HG03108 (cell line): ENCODE data around the gene GALNT11.
"Not testable (repeated sequence)": the region's sequence is repeated elsewhere in the genome, so short reads cannot be mapped to it uniquely, and the experiment has no call there.

Experiments used
- ATAC-seq: cut with Tn5 transposase; IDR thresholded peaks from one replicate; pipeline ENCODE4 v1.9.1; 2021; ENCODE audit warnings: moderate library complexity; ENCODE audit not compliant: unreplicated experiment

Gene GALNT11

DNA sequence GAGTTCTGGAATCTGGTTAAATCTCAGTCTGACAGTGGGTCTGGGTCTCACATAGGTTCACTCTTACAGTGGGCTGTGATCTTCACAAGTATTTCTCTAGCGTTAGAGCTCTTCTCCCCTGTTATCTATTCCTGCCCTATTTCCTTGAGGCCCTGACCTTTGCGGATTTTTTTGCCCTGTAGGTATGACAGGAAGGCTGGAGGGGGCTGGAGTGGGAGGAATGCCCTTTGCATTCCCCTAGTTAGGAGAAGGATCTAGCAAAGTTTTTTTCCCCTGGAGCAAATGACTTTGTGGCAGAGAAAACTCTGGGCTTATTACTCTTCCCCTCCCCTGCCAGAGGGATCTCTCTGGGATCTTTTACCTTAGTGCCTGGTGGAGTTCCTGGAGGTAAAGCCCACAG lies 49.2 kb downstream of the GALNT11 start:
- no peak for ATAC-seq

DNA sequence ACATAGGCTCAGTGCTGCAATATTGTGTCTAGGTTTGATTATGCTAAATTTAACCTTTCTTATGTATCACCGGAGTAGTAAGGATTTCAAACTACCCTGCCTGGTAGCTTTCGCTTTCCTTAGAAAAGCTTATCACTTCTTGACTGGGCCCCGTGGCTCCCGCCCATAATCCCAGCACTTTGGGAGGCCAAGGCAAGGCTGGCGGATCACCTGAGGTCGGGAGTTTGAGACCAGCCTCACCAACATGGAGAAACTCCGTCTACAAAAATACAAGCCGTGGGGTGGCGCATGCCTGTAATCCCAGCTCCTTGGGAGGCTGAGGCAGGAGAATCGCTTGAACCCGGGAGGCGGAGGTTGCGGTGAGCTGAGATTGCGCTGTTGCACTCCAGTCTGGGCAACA lies 49.9 kb downstream of the GALNT11 start:
- not testable (repeated sequence) for ATAC-seq

DNA sequence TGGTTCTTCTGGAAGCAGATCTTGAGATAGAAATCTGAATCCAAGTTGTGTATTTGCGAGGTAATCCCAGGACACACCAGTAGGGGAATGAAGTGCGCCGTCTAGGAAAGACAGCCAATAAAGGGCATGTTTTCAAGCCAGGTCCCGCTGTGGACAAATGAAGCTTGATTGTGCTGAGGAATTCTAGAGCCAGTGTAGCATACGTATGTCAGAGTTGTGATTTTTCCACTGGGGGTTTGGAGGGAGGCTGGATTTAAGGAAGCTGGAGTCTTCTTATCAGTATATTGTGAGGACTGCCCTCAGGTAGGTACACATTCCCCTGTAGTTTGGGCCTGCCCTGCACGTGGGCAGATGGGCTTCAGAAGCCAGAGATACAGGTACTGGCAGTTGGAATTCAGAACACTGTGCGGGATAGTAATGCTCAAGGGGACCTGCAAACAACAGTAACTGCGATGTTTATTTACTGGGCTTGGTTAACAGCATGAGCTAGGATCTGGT lies 50.9 kb downstream of the GALNT11 start:
- no peak for ATAC-seq

DNA sequence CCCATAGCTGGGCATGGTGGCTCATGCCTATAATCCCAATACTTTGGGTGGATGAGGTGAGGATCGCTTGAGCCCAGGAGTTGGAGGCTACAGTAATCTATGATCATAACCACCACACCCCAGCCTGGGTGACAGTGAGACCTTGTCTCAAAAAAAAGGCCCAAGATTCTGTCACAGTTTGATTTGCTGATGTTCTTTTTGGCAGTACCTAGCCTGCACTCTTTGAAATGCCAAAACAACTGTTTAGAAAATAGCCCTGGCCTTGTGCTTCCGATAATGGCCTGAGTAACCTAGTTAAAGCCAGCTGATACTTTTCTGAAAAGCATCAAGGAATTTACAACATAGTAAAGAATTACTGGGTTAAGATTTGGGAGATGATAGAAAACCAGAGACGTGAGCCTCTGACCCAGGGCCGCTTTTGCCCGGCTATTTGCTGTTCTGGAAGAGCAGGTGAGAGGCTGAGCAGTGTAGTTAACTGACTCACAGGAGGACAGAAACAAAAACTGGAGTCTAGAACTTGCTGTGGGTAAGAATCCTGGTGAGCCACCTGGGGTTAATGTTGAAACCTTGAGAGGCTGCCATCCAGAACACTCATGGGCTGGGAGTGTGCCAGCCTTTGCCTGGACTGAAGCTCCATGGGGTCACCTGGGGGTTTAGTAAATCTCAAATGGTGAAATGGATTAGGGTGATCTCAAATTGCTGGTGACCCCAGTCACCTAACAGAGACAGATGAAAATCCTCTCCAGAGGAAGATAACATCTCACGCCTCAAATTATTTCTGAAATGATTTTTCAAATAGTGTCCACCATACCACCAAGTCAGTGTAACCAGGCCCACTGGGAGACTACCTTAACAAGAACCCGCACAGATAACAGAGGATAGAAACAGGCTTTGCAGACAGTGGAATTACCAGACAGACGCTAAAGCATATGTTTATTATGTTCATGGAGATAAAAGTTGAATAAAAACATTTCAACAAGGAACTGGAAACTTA lies 51.8 kb downstream of the GALNT11 start:
- no peak for ATAC-seq

DNA sequence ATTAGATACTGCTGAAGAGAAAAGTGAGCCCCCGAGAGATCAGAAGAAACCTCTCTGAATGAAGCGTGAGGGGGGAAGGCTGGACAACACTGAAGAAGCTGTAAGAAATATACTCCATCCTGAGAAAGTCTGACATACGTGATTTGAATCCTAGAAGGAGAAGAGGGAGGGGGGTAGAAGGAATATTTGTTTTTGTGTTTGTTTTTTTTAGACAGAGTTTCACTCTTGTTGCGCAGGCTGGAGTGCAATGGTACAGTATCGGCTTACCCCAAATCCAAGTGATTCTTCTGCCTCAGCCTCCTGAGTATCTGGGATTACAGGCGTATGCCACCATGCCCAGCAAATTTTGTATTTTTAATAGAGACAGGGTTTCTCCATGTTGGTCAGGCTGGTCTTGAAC lies 52.6 kb downstream of the GALNT11 start:
- no peak for ATAC-seq

DNA sequence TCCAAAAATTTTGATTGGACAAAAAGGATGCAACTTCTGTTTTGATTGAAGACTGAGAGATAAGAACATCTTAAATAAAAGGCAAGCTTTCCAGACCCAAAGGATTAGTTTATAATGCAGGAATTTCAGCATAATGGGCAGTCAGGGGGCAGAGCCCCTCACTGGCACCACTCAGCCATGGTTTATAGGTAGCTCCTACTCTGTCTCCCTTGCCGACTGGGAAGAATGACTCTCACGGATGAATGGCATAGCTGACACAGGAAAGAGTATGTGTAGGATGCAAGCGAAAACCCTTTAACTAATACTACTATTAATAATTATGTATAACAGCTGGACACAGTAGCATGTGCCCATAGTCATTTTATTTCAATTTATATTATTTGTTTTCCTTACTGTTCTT lies 53.3 kb downstream of the GALNT11 start:
- ATAC-seq, result no peak

DNA sequence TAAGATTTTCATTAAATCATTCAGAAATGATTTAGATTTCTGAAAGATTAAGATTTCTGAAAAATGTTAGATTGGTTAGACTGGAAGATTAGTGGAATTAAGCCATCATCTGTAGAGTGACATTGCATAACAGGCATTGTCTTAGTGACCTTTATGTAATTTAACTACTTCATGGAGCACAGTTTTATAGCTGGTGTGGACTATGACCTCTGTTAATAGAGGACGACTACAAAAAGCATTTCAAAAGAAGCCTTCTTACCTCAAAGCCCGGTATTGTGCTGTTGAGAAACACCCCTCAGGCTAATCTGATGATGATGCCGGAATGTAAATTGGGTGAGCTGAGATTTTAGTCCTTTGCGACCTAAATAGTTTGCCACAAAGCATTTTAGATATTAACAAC lies 55.6 kb downstream of the GALNT11 start:
- no peak for ATAC-seq

DNA sequence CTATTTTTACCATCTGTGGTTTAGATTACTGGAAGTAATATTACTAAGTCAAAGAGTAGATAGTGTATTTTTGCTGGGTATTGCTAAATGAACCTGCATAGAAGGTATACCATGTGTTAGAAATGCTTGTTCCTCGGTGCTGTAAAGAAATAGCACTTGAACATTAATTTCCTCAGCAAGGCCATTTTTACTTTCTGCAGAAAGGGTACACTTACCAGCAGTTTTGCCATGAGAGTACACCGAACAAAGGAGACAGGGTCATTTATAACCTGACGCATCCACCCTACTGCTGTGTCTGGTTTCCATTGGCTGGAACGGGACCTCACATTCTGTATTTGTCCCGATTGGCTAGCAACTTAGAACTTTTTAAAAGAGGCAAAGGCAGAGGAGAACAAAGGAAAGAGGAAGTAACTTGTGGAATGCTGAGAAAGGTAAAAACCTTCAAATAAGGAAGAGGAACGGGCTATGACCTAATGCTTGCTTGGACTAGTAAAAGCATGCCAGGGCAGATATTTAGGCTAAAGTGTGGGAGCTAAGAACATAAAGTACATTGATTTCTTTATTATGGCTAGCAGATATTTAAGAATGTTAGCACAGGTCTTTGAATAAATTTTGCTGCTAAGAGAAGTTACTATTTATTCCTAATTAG lies 56.7 kb downstream of the GALNT11 start:
- ATAC-seq, result not testable (repeated sequence)

DNA sequence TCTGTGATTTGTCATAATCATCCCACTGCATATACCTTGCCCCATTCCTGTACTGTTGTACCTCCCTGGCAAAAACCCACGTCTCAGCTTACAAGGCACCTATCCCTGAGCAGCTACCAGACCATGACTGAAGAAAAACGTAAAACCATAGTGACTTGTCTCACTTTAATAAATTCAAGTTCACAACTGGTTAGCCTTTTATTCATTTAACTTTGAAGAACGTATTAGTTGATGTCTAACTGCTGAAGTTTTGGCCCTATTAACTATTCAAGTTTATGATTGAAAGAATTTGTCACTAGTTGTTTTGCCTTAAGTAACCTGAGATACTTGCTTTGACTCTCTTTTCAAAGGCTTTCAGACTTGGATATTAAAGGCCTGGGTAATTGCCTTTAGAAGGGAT lies 59.7 kb downstream of the GALNT11 start:
- no peak for ATAC-seq

DNA sequence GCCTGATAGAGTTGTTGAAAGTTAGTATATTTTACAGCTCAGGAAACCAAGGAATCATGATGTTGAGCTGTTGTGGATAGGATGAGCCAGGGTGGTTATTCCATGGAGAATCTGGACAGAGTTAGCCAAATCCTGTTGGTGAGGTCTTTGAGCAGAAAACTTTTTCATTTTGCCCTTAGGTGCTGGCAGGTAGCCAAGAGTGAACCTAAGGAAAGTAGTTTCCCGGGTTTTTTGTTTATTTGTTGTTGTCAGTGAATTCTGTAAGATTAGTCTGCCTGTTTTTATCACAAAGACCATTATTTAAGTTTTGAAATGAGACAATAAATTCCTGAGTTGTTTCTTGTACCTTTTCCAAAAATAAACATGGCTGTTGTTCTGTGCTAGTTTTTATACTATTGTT lies 61.0 kb downstream of the GALNT11 start:
- ATAC-seq, result no peak

DNA sequence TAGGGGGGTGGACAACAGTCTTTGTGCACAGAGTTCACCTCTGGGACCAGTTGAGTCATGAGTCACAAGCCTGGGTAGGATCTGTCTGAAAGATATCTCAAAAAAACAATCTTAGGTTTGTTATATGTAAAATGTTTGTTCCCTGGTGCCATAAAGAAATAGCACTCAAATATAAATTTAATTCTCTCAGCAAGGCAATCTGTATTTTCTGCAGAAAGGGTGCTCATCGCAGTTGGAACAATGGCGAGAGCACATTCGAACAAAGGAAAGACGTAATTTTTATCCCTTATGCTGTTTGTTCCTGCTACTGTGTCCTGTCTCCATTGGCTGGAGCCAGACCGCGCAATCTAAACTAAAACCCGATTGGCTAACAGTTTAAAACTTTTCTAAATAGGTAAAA lies 63.7 kb downstream of the GALNT11 start:
- no peak for ATAC-seq

DNA sequence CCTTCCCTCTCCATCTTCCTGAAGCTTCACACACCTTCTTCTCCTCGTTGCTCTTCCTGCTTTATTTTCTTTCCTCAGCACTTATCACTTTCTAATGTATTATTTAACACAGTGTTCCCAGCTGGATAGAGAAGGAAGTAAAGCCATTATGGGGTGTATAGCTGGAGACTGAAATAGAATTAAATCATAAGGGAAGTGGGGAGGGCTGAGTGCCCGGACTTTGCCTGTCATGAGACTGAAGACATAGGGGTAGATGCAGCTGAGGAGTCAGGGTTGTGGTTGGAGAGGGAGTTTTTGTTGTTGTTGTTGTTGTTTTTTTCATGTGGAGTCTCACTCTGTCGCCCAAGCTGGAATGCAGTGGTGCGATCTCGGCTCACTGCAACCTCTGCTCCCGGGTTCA lies 65.3 kb downstream of the GALNT11 start:
- ATAC-seq, result no peak

DNA sequence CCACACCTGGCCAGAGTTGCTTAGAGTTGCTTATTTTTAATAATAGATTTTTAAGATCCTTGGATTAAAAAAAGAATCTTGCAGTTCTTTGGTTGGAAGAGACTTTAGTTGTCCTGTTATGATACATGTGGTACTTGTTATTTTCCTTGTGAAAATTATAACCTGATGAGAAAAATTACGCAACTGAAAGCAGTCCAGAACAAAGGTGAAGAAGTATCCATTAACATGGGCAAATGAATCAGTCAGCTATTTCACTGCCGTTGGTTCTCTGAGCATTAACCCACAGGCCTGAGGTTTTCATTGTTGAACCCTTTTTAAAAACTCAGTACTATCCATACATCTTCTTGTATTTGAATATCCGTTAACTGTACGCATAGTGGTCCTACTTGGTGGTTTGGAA lies 68.2 kb downstream of the GALNT11 start:
- ATAC-seq, result no peak

DNA sequence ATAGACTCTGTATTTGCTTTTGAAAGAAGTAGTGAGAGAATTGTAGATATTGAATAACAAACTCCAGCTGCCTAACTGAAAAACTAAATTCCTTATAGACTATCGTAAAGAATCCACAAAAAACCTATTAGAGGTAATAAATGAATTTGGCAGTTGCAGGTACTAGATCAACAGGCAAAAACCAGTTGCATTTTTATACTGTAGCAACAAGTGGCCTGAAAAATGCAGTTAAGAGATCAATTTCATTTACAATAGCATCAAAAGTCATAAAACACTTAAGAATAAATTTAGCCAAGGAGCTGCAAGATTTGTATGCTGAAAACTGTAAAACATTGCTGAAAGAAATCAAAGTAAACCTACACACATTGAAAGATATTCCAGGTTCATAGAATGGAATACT lies 70.3 kb downstream of the GALNT11 start:
- no peak for ATAC-seq

DNA sequence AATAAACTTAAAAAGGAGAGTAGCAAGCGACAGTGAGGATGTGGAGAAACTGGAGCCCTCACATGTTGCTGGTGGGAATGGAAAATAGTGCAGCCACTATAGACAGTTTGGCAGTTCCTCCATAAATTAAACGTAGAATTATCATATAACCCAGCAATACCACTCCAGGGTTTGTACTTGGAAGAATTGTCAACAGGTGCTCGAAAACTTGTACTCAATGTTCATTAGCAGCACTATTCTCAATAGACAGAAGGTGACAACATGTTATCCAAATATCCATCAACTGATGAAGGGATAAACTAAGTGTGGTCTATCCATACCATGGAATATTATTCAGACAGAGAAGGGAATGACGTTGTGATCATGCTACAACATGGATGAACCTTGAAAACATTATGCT lies 71.9 kb downstream of the GALNT11 start:
- ATAC-seq, result no peak

DNA sequence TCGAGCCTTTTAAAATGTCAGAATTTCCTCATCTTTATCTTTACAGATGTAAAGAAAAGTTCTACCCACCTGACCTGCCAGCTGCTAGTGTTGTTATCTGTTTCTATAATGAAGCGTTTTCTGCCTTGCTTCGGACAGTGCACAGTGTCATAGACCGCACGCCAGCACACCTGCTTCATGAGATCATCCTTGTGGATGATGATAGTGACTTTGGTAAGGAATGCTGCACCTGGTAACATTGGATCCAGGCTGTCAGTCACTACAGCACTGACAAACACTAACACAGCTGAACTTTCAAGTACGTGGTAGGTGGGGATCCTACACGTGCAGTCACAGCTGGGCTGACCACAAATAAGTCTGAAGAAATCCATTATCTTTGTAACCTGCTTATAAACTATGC lies 77.6 kb downstream of the GALNT11 start:
- no peak for ATAC-seq

DNA sequence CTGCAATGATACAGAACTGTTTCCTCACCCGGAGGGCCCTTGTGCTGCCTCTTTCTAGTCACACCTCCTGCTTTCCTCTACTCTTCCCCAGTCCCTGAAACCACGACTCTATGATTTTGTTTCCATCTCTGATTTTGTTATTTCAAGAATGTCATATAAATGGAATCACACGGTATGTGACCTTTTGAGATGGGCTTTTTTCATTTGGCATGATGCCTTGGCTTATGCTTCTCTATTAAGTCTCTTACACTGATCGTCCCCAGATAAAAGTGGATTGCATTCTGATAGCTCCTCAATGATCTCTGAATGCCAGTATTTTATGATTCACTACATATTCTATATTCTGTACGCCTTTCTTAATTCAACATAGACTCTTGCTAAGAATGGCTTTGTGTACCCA lies 78.2 kb downstream of the GALNT11 start:
- ATAC-seq, result no peak

DNA sequence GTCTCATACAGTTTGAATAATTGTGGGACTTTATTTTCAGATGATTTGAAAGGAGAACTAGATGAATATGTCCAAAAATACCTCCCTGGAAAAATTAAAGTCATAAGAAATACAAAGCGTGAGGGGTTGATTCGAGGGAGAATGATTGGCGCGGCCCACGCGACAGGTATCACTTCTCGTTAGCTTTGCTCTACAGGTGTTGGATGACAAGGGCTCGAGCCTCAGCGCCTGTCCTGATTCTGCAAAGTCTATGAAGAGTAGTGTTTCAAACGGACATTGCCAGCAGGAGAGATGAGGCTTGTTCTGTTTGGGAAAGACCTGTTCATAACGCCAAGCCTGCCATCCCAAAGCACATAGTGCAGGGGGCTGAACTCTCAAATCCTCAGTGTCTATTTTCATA lies 79.7 kb downstream of the GALNT11 start:
- ATAC-seq, result no peak

DNA sequence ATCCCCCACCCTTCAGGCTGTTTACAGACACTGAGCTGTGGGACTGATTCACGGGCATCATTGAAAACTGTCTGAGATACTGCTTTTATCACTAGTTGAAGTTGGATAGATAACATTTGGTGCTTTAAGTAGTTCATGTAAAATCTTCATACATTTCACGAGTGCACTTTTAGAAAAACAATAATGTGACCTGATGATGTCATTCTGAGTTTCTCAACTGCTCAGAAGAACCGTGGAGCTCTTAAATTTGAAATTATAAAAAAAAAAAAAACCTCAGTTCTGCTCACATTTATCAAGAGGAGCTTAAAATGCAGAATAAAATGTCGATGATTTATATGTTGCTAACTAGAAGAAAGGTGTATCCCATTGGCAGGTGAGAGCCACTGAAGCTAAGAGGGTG lies 81.5 kb downstream of the GALNT11 start:
- ATAC-seq, result no peak

DNA sequence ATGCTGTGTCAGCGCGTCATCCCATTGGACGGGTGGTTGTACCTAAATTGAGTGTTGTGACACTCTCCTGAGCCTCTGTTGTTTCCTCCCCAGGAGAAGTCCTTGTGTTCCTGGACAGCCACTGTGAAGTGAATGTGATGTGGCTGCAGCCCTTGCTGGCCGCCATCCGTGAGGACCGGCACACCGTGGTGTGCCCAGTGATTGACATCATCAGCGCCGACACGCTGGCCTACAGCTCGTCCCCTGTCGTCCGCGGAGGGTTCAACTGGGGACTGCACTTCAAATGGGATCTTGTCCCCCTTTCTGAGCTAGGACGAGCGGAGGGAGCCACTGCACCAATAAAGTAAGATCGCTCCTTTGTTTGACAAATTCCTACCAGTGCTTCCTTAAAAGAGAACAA lies 82.5 kb downstream of the GALNT11 start:
- no peak for ATAC-seq

DNA sequence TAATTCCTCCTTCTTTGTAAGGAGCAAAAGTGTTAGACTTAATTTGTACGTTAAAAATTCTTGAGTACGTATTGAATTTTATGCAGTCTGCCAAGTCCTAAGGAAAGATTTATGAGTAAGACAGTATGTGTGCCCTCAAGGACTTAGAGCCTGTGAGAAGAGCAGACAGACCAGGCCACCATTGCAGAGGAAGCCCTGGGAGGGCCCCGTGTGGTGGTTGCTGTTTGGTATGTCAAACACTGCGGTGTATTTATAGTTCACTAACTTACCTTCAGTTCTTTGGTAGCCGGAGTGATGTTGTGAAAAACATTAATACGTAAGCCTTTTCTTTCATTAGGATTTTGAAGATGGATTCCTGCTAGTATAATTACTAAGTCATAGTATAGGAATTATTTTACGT lies 82.9 kb downstream of the GALNT11 start:
- ATAC-seq, result no peak

DNA sequence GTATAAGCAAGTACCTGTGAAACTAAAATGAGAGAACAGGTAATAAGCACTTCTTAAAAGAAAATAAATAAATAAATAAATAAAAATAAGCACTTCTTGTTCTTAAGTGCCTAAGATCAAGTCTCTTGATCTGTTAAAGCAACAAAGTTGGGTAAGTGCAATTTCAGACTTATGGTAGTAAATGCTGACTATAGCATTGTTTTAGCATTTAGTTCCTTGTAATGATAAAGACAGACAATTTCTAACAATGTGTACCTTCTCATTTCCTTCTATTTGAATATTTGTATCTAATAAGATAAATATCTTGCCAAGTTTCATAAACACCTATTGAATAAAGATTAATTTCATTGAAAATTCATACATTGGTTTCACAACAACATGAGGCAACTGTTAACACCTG lies 87.4 kb downstream of the GALNT11 start:
- ATAC-seq, result no peak
